HG03135 (cell line): ENCODE data around the gene TDRD10.
"Not testable (repeated sequence)": the region's sequence is repeated elsewhere in the genome, so short reads cannot be mapped to it uniquely, and the experiment has no call there.

Experiments
- ATAC-seq: cut with Tn5 transposase; IDR thresholded peaks from one replicate; pipeline ENCODE4 v1.9.1; 2021; ENCODE audit warnings: mild to moderate bottlenecking, moderate library complexity; ENCODE audit not compliant: unreplicated experiment

Gene TDRD10

GRCh38 chr1:154479764-154480421, 22.1 kb upstream of the TDRD10 start:
- no peak for ATAC-seq

DNA sequence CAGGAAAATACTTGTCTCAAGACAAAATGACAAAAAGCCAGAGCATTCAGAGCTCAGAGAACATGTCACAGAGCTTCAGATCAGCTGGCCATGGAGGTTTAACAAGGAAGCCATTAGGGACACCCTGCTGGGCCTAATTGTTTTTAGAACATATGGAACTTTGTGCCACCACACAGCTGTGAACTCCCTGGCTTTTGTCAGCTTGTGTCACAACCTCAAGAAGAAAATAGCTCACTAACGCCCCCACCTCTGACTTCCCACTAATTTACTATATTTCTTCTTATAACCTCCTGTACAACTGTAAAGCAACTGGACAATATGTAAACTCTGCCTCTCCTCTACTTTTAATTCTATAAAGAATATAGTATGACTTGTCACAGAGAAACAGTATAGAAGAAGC, 21.0 kb upstream of the TDRD10 start:
- no peak for ATAC-seq

- ATAC-seq, result no peak
These were observed 17.8 kb upstream of the TDRD10 start for GRCh38 chr1:154483941-154484803.

DNA sequence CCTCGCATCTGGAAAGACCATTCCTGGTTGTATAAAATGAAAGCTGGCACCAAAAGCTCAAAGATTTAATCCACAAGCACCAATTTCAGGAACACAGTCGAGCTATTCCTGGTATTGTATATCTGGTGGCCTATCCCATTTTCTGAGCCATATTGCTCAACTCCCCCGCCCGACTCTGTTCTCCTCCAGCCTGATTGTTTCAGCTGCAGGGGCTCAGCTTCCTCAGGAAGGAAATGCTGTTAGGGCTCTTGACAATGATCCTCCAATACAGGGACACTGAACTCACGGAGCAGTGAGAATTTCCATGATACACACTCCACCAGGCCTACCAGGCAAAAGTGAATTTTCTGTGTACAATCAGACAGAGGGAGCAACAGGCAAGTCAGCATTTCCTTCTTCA, 16.9 kb upstream of the TDRD10 start:
- no peak for ATAC-seq

DNA sequence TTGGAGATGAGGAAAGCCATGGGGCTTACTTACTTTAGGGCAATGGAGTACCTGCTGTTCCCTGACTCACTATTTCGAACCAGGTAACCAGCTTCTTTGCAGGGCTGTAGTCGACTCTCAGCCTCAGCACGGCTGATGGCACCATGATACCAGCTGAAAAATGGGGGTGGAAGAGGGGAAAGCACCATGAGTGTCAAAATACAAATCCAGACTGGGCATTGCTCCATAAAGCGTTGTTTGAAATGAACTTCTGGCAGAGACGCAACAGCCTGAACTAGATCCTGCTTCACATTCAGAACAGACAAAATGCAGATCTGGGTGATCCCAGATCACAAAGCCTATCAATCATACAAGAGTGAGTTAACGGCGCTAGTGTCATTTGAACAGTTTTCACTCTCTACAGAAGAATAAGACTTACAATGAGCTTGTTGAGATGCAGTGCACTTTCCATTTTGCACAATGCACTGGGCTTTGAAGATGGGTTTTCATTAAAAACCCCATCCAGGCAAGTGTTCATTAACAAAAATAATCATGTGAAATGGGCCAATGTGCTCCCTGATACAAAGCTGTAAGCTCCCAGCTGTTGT, 16.0 kb upstream of the TDRD10 start:
- no peak for ATAC-seq

DNA sequence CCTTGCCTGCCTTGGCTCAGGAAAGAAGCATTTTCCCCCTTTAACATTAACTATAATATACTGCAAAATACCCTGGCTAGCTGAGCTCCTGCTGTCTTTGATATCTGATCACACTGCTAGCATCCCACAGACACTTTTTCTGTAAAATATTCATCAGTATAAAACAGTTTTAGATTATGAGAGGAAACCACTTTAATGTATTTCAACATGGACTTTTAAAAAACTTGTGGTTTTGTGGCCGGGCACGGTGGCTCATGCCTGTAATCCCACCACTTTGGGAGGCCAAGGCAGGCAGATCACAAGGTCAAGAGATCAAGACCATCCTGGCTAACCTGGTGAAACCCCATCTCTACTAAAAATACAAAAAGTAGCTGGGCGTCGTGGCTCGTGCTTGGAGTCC, 15.3 kb upstream of the TDRD10 start:
- ATAC-seq, result not testable (repeated sequence)

- ATAC-seq, result no peak
These were observed 13.1 kb upstream of the TDRD10 start for GRCh38 chr1:154488922-154489321.

DNA sequence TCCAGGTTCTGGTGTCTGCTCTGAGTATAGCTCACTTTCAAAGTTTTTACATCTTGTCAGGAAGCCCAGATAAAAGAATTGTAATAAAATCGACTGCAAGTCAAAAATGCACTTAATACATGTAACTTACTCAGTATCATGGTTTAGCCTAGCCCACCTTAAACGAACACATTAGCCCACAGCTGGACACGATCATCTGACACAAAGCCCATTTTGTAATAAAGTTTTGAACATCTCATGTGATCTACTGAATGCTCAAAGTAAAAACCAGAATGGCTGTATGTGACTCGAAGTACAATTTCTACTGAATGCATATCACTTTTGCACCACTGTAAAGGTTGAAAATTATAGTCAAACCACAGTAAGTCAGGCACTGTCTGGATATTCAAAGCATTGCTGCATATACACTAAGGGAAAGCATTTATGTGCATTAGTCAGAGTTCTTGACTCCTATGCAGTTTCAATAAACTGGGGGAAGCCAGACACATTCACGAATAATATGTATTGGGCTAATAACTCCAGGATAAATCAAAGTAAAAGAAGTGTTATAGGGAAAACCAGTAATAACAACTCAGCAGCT, 12.2 kb upstream of the TDRD10 start:
- ATAC-seq, result no peak

DNA sequence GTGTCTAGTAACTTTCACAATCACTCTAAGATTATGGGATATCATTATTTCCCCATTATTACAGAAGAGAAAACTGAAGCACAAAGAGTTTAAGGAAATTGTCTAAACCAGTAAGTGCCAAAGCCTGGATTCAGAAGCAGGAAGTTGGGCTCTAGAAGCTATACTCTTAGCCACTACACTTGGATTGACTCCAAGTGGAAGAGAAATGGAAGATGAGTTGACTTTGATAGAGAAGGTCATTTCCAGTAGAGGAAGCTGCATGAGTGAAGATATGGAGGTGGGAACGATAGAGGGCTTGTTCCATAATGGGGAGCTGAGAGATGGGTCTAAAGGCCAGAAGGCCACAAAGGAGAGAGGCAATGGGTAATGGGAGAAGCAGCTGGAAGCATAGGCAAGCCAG, 11.7 kb upstream of the TDRD10 start:
- ATAC-seq, result no peak

DNA sequence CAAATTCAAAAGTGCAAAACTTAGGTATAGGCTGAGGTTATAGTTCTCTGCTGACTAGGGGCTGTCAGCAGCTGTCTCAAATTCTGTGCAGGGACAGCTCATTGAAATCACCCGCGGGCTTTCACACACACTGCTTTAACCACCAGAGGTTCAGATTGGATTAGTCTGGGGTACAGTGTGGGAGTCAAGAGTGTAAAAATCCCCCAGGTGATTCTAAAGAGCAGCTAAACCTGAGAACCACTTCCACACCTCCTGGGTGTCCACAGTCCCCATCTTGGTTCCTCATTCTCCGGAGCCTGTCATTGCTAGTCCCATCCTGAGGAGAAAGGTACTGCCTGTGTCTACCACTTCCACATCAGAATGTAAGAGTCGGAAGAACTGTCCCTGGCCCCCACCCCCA, 9.9 kb upstream of the TDRD10 start:
- no peak for ATAC-seq

DNA sequence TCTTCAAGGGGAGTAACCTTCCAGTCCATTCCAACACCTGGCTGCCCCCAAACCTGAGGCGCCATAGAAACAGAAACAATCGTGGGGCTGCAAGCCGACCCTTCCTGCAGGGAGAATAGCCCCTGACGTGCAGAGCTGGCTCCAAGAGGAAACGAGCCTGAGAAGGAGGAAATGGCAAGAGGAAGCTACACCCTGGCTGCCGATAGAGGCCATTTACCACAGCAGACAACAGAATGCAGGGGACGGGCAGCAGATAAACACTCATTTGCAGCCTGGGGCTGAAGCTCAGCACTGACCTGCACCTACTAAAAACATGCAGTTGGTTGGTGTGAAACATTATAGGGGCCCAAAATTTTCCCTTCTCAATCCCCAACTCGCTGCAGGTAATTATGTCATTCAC, 8.7 kb upstream of the TDRD10 start:
- no peak for ATAC-seq

- ATAC-seq, result no peak
These were observed 6.3 kb upstream of the TDRD10 start for GRCh38 chr1:154495496-154496273.

GRCh38 chr1:154496383-154496782, 5.6 kb upstream of the TDRD10 start:
- ATAC-seq, result no peak

DNA sequence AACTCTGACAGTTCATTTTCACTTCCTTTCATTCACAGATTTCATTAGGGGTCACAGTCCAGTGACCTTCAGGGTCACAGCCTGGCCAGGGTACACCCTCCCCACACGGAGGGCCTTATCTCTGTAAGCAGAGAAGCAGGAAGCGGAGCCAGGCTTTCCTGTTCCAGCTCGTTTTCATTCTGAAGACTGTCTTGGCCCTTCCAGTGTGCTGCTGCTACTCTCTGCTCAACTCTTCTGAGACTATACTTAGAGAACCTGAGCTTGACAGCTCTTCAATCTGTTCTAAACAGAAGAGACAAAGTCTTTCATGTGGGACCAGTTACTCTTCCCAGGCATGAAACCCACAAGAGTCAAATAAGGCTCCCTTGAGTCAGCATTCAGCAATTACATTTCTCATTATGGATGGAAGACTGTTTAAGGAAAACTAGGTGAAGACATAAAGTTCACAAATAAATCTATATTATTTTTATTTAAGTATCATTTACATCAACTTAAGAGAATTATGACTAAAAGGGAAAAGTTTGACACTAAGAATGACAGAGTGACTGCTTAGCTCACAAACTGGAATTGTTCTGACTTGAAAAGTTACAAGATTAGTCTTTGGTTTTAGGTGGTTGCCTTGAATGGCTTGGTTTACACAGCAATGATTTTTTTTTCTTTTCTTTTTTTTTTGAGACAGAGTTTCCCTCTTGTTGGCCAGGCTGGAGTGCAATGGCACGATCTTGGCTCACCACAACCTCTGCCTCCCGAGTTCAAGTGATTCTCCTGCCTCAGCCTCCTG, 4.8 kb upstream of the TDRD10 start:
- ATAC-seq, result no peak

DNA sequence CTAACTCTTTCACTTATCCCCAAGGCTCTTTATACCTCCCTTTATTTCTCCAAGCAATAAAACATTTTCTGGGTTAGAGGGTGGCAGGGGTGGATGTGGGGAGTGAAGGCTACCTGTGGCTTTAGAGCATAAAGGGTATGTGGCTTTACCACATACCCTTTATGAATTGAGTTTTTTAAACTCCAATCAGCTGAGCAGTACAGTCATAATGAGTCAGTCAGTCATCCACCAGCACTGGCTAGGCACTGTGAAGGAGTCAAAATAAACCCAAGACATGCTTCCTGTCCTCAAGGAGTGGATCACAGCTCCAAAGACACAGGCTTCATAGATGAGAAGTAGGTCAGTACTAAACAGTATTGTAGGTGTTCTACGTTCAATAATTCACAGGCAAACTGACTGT, 2.6 kb upstream of the TDRD10 start:
- ATAC-seq, result no peak

GRCh38 chr1:154500533-154500932, 1.5 kb upstream of the TDRD10 start:
- ATAC-seq, result no peak

GRCh38 chr1:154501423-154502065, 475 bp upstream of the TDRD10 start:
- ATAC-seq, result no peak

GRCh38 chr1:154502744-154503115, 711 bp downstream of the TDRD10 start:
- ATAC-seq, result no peak

- no peak for ATAC-seq
These were observed 1.9 kb downstream of the TDRD10 start for GRCh38 chr1:154503898-154504297.

DNA sequence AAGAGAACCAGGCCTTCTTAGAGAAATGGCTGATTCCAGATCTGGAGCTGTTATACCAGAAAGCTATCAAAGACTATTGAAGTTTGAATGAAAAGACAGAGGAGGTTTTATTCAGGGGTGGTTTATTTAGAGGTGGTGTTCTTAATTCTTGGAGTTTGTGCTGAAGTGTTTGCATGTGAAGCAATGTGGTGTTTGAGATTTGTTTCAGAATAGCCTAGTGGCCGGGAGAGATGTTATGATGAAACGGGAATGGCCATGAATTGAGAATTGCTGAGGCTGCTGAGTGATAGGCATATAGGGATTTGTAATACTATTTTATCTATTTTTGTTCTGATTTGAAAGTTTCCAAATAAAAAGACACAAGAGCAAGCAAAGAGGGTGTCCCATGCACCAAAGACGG, 10.7 kb downstream of the TDRD10 start:
- ATAC-seq, result no peak
